K562 (cell line): ENCODE measurements around the gene ZNF575. TPM values are rescaled to one million over a fixed set of nuclear protein-coding genes. Genes with fewer than 3 reads are reported as not detected.

Experiments
- BCL6 ChIP-seq: fragments of 250-450 bp; sonication (Bioruptor Pico); IDR thresholded peaks from 2 replicates; pipeline ENCODE4 v1.4.0; 2020
- BRCA1 ChIP-seq, 2 experiments: fragments of 450-650 bp in 1 of 2; sonication (generic) in 1 of 2; formaldehyde crosslinking in 1 of 2; IDR thresholded peaks; 2 replicates each; pipeline versions ENCODE4 v1.5.0 to v1.6.1; 2017 to 2020; ENCODE audit warnings: mild to moderate bottlenecking in 1 of 2, missing genetic modification reagents in 1 of 2
- CBFB ChIP-seq: sonication (generic); formaldehyde crosslinking; IDR thresholded peaks from 2 replicates; pipeline ENCODE4 v1.4.0; 2020; ENCODE audit warnings: mild to moderate bottlenecking, missing genetic modification reagents
- EWSR1 ChIP-seq: fragments of 450-650 bp; IDR thresholded peaks from 2 replicates; pipeline ENCODE4 v1.6.1; 2018; ENCODE audit warnings: borderline replicate concordance, mild to moderate bottlenecking, low read depth, moderate library complexity; ENCODE audit not compliant: partially characterized antibody
- FOS ChIP-seq: IDR thresholded peaks from 3 replicates; pipeline ENCODE4 v1.6.1; 2011; ENCODE audit not compliant: insufficient read length; ENCODE audit errors: extremely low read depth
- ILK ChIP-seq: fragments of 450-650 bp; IDR thresholded peaks from 2 replicates; pipeline ENCODE4 v1.6.1; 2016; ENCODE audit warnings: missing genetic modification characterization, low read depth, mild to moderate bottlenecking, missing compliant biosample characterization, moderate library complexity, borderline replicate concordance
- MYC ChIP-seq, 2 experiments: fragments of 250-450 bp in 1 of 2; sonication (Bioruptor Pico) in 1 of 2; IDR thresholded peaks; 2 replicates each; pipeline versions ENCODE4 v1.5.1 to v1.6.1; 2012 to 2021; ENCODE audit warnings: low read depth in 2 of 2, borderline replicate concordance in 1 of 2, improper control_type of control experiment in 1 of 2, low read length in 1 of 2, mild to moderate bottlenecking in 1 of 2, moderate library complexity in 1 of 2
- STAT5B ChIP-seq: fragments of 250-450 bp; sonication (Bioruptor Pico); IDR thresholded peaks from 2 replicates; pipeline ENCODE4 v1.8.0; 2021; ENCODE audit warnings: mild to moderate bottlenecking, inconsistent platforms
- ZC3H4 ChIP-seq: sonication (generic); formaldehyde crosslinking; IDR thresholded peaks from 2 replicates; pipeline ENCODE4 v1.9.0; 2021; ENCODE audit warnings: missing genetic modification reagents, borderline replicate concordance
- ZNF586 ChIP-seq: fragments of 450-650 bp; formaldehyde crosslinking; conservative IDR thresholded peaks from 2 replicates; pipeline ENCODE4 v1.4.0; 2020; ENCODE audit warnings: mild to moderate bottlenecking, moderate library complexity
- ZNF766 ChIP-seq: fragments of 200-800 bp; sonication (Bioruptor generic); conservative IDR thresholded peaks from 2 replicates; pipeline ENCODE4 v1.6.1; 2016; ENCODE audit warnings: missing genetic modification characterization, missing compliant biosample characterization
- ZNF778 ChIP-seq: fragments of 450-650 bp; formaldehyde crosslinking; IDR thresholded peaks from 2 replicates; pipeline ENCODE4 v1.4.0; 2020; ENCODE audit warnings: mild to moderate bottlenecking, moderate library complexity
- ZSCAN32 ChIP-seq: fragments of 450-650 bp; formaldehyde crosslinking; IDR thresholded peaks from 2 replicates; pipeline ENCODE4 v1.4.0; 2020; ENCODE audit warnings: mild to moderate bottlenecking, moderate library complexity
- polyA plus RNA-seq, 8 experiments: library from polyadenylated mRNA; depleted of rRNA in 4 of 8; stranded (reverse) in 5 of 8; unstranded in 3 of 8; fragments of >200 nt; fragmentation: Nextera tagmentation in 2 of 8; fragmentation: Illumina TruSeq in 1 of 8; extraction: Ambion mirVana in 2 of 8; extraction: Trizol in 1 of 8; gene quantifications; 2 replicates each; pipeline versions ENCODE4 v1.2.1 to v1.2.3, GENCODE V29; 2011 to 2014; ENCODE audit warnings: inconsistent platforms in 1 of 8, missing spikeins in 1 of 8
- total RNA-seq, 7 experiments: library from RNA; depleted of rRNA in 6 of 7; stranded (reverse); fragments of >200 nt in 6 of 7; fragmentation: Illumina TruSeq in 2 of 7; extraction: Trizol in 2 of 7; gene quantifications; 2 replicates each; pipeline versions ENCODE4 v1.2.1 to v1.2.3, GENCODE V29; 2011 to 2021; ENCODE audit warnings: low replicate concordance in 1 of 7
- TF ChIP-seq, protein P1 (sequence below): fragments of 250-450 bp; sonication (Bioruptor Pico); IDR thresholded peaks from 2 replicates; pipeline ENCODE4 v1.4.0; 2020; ENCODE audit warnings: mild to moderate bottlenecking, moderate library complexity
- TF ChIP-seq, protein P2 (sequence below): sonication (generic); formaldehyde crosslinking; IDR thresholded peaks from 2 replicates; pipeline ENCODE4 v1.4.0; 2020; ENCODE audit warnings: mild to moderate bottlenecking, missing genetic modification reagents
- TF ChIP-seq, protein P3 (sequence below): sonication (generic); formaldehyde crosslinking; IDR thresholded peaks from 2 replicates; pipeline ENCODE4 v1.8.1; 2023; ENCODE audit warnings: mild to moderate bottlenecking, missing genetic modification reagents
- TF ChIP-seq, protein P4 (sequence below): fragments of 450-650 bp; formaldehyde crosslinking; conservative IDR thresholded peaks from 2 replicates; pipeline ENCODE4 v1.4.0; 2022; ENCODE audit warnings: mild to moderate bottlenecking, missing genetic modification characterization

The ZNF575 gene
- total and polyA plus RNA-seq, 9 of the 15 experiments (the other 6 are each of a cell fraction or from before 2014, with no cell fraction given): 0.20 to 0.98 (median 0.32) TPM; not detected in 6

DNA sequence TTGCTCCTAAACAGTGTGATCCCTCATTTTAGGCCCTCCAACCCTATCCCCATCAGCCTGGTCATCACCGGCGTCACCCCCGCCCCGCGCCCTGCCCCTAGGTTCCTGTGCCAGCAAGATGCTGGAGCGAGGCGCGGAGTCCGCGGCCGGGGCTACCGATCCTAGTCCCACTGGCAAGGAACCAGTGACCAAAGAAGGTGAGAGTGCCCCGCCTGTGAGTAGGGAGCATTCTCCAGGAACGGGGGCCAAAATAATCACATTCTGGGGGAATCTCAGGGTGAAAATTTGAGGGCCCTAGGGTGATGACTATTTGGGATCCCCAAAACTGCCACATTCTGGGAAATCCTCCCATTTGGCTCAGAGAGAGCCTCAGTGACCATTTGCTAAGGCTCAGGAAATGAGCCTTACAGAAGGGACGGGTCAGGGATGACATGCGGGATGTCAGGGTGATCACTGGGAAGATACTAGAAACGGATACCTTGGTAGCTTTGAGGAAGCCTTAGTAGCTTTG lies 1.4 kb downstream of the ZNF575 start (continued):
- TF ChIP-seq, protein P1, sequence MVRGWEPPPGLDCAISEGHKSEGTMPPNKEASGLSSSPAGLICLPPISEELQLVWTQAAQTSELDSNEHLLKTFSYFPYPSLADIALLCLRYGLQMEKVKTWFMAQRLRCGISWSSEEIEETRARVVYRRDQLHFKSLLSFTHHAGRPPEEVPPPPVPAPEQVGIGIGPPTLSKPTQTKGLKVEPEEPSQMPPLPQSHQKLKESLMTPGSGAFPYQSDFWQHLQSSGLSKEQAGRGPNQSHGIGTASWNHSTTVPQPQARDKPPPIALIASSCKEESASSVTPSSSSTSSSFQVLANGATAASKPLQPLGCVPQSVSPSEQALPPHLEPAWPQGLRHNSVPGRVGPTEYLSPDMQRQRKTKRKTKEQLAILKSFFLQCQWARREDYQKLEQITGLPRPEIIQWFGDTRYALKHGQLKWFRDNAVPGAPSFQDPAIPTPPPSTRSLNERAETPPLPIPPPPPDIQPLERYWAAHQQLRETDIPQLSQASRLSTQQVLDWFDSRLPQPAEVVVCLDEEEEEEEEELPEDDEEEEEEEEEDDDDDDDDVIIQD (CRISPR knock-in tag): no peak
- TF ChIP-seq BCL6 (CRISPR knock-in tag) (no peak), ILK (tag) (no peak), ZSCAN32 (CRISPR knock-in tag) (no peak), EWSR1 (no peak), FOS (no peak), CBFB (no peak), ZNF586 (CRISPR knock-in tag) (no peak), MYC (IDR thresholded peaks at IDR 0.05; ENCODE audit: low read depth, low read length) (no peak), MYC (CRISPR knock-in tag; IDR thresholded peaks at IDR 0.05; ENCODE audit: borderline replicate concordance, low read depth) (no peak), BRCA1 (IDR thresholded peaks at IDR 0.05) (no peak), BRCA1 (CRISPR knock-in tag; IDR thresholded peaks at IDR 0.05) (no peak), ZNF766 (CRISPR knock-in tag) (no peak), STAT5B (CRISPR knock-in tag) (no peak), ZC3H4 (CRISPR knock-in tag) (no peak), ZNF778 (CRISPR knock-in tag) (no peak)
- TF ChIP-seq, protein P2, sequence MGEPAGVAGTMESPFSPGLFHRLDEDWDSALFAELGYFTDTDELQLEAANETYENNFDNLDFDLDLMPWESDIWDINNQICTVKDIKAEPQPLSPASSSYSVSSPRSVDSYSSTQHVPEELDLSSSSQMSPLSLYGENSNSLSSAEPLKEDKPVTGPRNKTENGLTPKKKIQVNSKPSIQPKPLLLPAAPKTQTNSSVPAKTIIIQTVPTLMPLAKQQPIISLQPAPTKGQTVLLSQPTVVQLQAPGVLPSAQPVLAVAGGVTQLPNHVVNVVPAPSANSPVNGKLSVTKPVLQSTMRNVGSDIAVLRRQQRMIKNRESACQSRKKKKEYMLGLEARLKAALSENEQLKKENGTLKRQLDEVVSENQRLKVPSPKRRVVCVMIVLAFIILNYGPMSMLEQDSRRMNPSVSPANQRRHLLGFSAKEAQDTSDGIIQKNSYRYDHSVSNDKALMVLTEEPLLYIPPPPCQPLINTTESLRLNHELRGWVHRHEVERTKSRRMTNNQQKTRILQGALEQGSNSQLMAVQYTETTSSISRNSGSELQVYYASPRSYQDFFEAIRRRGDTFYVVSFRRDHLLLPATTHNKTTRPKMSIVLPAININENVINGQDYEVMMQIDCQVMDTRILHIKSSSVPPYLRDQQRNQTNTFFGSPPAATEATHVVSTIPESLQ (CRISPR knock-in tag): no peak
- TF ChIP-seq, protein P3, sequence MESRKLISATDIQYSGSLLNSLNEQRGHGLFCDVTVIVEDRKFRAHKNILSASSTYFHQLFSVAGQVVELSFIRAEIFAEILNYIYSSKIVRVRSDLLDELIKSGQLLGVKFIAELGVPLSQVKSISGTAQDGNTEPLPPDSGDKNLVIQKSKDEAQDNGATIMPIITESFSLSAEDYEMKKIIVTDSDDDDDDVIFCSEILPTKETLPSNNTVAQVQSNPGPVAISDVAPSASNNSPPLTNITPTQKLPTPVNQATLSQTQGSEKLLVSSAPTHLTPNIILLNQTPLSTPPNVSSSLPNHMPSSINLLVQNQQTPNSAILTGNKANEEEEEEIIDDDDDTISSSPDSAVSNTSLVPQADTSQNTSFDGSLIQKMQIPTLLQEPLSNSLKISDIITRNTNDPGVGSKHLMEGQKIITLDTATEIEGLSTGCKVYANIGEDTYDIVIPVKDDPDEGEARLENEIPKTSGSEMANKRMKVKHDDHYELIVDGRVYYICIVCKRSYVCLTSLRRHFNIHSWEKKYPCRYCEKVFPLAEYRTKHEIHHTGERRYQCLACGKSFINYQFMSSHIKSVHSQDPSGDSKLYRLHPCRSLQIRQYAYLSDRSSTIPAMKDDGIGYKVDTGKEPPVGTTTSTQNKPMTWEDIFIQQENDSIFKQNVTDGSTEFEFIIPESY (CRISPR knock-in tag): peak; percentile 67; the same call in 1 of the 2 replicates
- TF ChIP-seq, protein P4, sequence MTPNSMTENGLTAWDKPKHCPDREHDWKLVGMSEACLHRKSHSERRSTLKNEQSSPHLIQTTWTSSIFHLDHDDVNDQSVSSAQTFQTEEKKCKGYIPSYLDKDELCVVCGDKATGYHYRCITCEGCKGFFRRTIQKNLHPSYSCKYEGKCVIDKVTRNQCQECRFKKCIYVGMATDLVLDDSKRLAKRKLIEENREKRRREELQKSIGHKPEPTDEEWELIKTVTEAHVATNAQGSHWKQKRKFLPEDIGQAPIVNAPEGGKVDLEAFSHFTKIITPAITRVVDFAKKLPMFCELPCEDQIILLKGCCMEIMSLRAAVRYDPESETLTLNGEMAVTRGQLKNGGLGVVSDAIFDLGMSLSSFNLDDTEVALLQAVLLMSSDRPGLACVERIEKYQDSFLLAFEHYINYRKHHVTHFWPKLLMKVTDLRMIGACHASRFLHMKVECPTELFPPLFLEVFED (CRISPR knock-in tag): no peak
